HG03135 (cell line): ENCODE results near the gene PHKA1.
"Not testable (repeated sequence)": the region's sequence is repeated elsewhere in the genome, so short reads cannot be mapped to it uniquely, and the experiment has no call there.

Experiments
- ATAC-seq: cut with Tn5 transposase; IDR thresholded peaks from one replicate; pipeline ENCODE4 v1.9.1; 2021; ENCODE audit warnings: mild to moderate bottlenecking, moderate library complexity; ENCODE audit not compliant: unreplicated experiment

The PHKA1 gene

GRCh38 chrX:72713599-72714477 is at the start of gene PHKA1:
Gene PHKA1 (minus strand): TSS chrX:72714306. CDS start chrX:72713880, 426 bp downstream.
- not testable (repeated sequence) for ATAC-seq

- ATAC-seq = not testable (repeated sequence)
Measured at GRCh38 chrX:72760454-72760853, 46.3 kb upstream of the PHKA1 start.

GRCh38 chrX:72748545-72748944 is 34.4 kb upstream of the PHKA1 start:
- ATAC-seq = not testable (repeated sequence)

- not testable (repeated sequence) for ATAC-seq
Measured at GRCh38 chrX:72745546-72745945, 31.4 kb upstream of the PHKA1 start.

- ATAC-seq = no peak
Measured at GRCh38 chrX:72735561-72735960, 21.5 kb upstream of the PHKA1 start.

- ATAC-seq = not testable (repeated sequence)
Measured at GRCh38 chrX:72733636-72734035, 19.5 kb upstream of the PHKA1 start.

GRCh38 chrX:72727846-72728245 is 13.7 kb upstream of the PHKA1 start:
- no peak for ATAC-seq

GRCh38 chrX:72716766-72717165 is 2.7 kb upstream of the PHKA1 start:
- ATAC-seq = no peak

- no peak for ATAC-seq
Measured at GRCh38 chrX:72715546-72715945, 1.4 kb upstream of the PHKA1 start.

GRCh38 chrX:72714478-72714916 is 391 bp upstream of the PHKA1 start:
- ATAC-seq = no peak

GRCh38 chrX:72713130-72713529 is 976 bp downstream of the PHKA1 start:
- no peak for ATAC-seq

GRCh38 chrX:72712094-72712755 is 1.9 kb downstream of the PHKA1 start:
- ATAC-seq = no peak

GRCh38 chrX:72705814-72706213 is 8.3 kb downstream of the PHKA1 start:
- no peak for ATAC-seq

- ATAC-seq = no peak
Measured at GRCh38 chrX:72705111-72705510, 9.0 kb downstream of the PHKA1 start.

GRCh38 chrX:72694170-72694569 is 19.9 kb downstream of the PHKA1 start:
- ATAC-seq = no peak

GRCh38 chrX:72693477-72693876 is 20.6 kb downstream of the PHKA1 start:
- ATAC-seq = no peak

- no peak for ATAC-seq
Measured at GRCh38 chrX:72687396-72687795, 26.7 kb downstream of the PHKA1 start.

- ATAC-seq = no peak
Measured at GRCh38 chrX:72685810-72686456, 28.2 kb downstream of the PHKA1 start.

GRCh38 chrX:72685018-72685417 is 29.1 kb downstream of the PHKA1 start:
- ATAC-seq = no peak

- ATAC-seq = no peak
Measured at GRCh38 chrX:72683631-72684030, 30.5 kb downstream of the PHKA1 start.

- no peak for ATAC-seq
Measured at GRCh38 chrX:72676465-72676864, 37.6 kb downstream of the PHKA1 start.

GRCh38 chrX:72673951-72674350 is 40.2 kb downstream of the PHKA1 start:
- ATAC-seq = not testable (repeated sequence)
